A673 (cell line): ENCODE measurements around the gene PBX4. TPM values are rescaled to one million over a fixed set of nuclear protein-coding genes. Genes with fewer than 3 reads are reported as not detected.

Experiments
- BruUV-seq: library from RNA; stranded (reverse); fragments of 400-500 nt; replicated peaks from 2 replicates; lab custom pipeline; 2021; lab: Mats Ljungman, UMichigan
- CTCF ChIA-PET: fragments of 300-600 bp; sonication (Branson Sonifier 250); formaldehyde crosslinking; loops from one replicate; lab custom pipeline; 2022; ENCODE audit warnings: antibody characterized with exemption; lab: Charles Lee
- POLR2A ChIA-PET: fragments of 300-600 bp; sonication (Branson Sonifier 250); formaldehyde crosslinking; loops from one replicate; lab custom pipeline; 2022; ENCODE audit warnings: antibody characterized with exemption; ENCODE audit not compliant: low non-redundant PET; lab: Charles Lee
- DNase-seq: peaks from one replicate; pipeline ENCODE4 v3.0.0-alpha.2; 2015; ENCODE audit warnings: low spot score
- H3K27ac ChIP-seq: fragments of 200-600 bp; sonication (generic); 2 replicates; pipeline ENCODE4 v1.5.1; 2016; ENCODE audit warnings: mixed run types, low read depth, mild to moderate bottlenecking, mixed read lengths, antibody characterized with exemption, low read length; ENCODE audit not compliant: poor library complexity, severe bottlenecking
- H3K27me3 ChIP-seq: fragments of 200-600 bp; sonication (generic); replicated peaks from 2 replicates; pipeline ENCODE4 v1.6.1; 2017; ENCODE audit warnings: mixed run types, low read depth, mild to moderate bottlenecking, mixed read lengths, antibody characterized with exemption, low read length; ENCODE audit not compliant: insufficient read depth, poor library complexity
- H3K36me3 ChIP-seq: fragments of 200-600 bp; sonication (generic); 2 replicates; pipeline ENCODE4 v1.6.1; 2016; ENCODE audit warnings: mixed run types, mild to moderate bottlenecking, mixed read lengths, antibody characterized with exemption, low read length; ENCODE audit not compliant: insufficient read depth, poor library complexity, severe bottlenecking
- H3K4me1 ChIP-seq: fragments of 200-600 bp; sonication (generic); 2 replicates; pipeline ENCODE4 v1.6.1; 2017; ENCODE audit warnings: mixed run types, mild to moderate bottlenecking, mixed read lengths, antibody characterized with exemption, low read length; ENCODE audit not compliant: insufficient read depth, poor library complexity, severe bottlenecking
- H3K4me3 ChIP-seq: fragments of 200-600 bp; sonication (generic); 2 replicates; pipeline ENCODE4 v1.5.1; 2016; ENCODE audit warnings: low read depth, mixed run types, mild to moderate bottlenecking, mixed read lengths, low read length; ENCODE audit not compliant: poor library complexity, severe bottlenecking
- H3K9me3 ChIP-seq: fragments of 200-600 bp; sonication (generic); 2 replicates; pipeline ENCODE4 v1.6.1; 2016; ENCODE audit warnings: mixed run types, low read depth, mild to moderate bottlenecking, mixed read lengths, antibody characterized with exemption, low read length; ENCODE audit not compliant: poor library complexity, severe bottlenecking
- EZH2 ChIP-seq: fragments of 200-600 bp; sonication (generic); IDR thresholded peaks from 2 replicates; pipeline ENCODE4 v1.6.1; 2017; ENCODE audit warnings: borderline replicate concordance, low read depth, mild to moderate bottlenecking, mixed read lengths, antibody characterized with exemption, low read length; ENCODE audit not compliant: poor library complexity, severe bottlenecking
- intact Hi-C: fragments of 100-400 bp; cut with micrococcal nuclease; formaldehyde crosslinking; loops from one replicate; pipeline ENCODE4 v1.10.0; 2022; ENCODE audit not compliant: unreplicated experiment
- total RNA-seq: library from RNA; stranded (reverse); gene quantifications from 2 replicates; pipeline ENCODE4 v1.2.3, GENCODE V29; 2021
- TF ChIP-seq, protein P1 (sequence below): fragments of 300-800, 200-600 bp; sonication (generic); conservative IDR thresholded peaks from 2 replicates; pipeline ENCODE4 v1.5.1; 2017; ENCODE audit warnings: low read depth, mild to moderate bottlenecking, antibody characterized with exemption, low read length, moderate library complexity, mixed read lengths

Gene PBX4
- total RNA-seq, 1 experiment from 2014 or later: 3.1 TPM

- no peak for DNase-seq
- POLR2A ChIA-PET: no interaction called here
- H3K9me3 ChIP-seq: no peaks in the 10 kb centered on the region
- TF ChIP-seq EZH2: no peak
- TF ChIP-seq, protein P1, sequence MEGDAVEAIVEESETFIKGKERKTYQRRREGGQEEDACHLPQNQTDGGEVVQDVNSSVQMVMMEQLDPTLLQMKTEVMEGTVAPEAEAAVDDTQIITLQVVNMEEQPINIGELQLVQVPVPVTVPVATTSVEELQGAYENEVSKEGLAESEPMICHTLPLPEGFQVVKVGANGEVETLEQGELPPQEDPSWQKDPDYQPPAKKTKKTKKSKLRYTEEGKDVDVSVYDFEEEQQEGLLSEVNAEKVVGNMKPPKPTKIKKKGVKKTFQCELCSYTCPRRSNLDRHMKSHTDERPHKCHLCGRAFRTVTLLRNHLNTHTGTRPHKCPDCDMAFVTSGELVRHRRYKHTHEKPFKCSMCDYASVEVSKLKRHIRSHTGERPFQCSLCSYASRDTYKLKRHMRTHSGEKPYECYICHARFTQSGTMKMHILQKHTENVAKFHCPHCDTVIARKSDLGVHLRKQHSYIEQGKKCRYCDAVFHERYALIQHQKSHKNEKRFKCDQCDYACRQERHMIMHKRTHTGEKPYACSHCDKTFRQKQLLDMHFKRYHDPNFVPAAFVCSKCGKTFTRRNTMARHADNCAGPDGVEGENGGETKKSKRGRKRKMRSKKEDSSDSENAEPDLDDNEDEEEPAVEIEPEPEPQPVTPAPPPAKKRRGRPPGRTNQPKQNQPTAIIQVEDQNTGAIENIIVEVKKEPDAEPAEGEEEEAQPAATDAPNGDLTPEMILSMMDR: no peak
- no peaks in the 10 kb centered on the region for H3K27me3 ChIP-seq
- intact Hi-C loops: no loop called here
- H3K27ac ChIP-seq: no peak overlapping the region
- peaks cover 80% of the 10 kb centered on the region for H3K36me3 ChIP-seq
- H3K4me3 ChIP-seq: no peak overlapping the region
- H3K4me1 ChIP-seq: no peaks in the 10 kb centered on the region
- CTCF ChIA-PET: no interaction called here
- no TSS peak for BruUV-seq
These were observed 36.0 kb upstream of the PBX4 start for GRCh38 chr19:19654441-19654840.

- ChIA-PET POLR2A (no interaction called here), CTCF (no interaction called here)
- H3K36me3 ChIP-seq: peaks cover 78% of the 10 kb centered on the region
- H3K27ac ChIP-seq: no peak overlapping the region
- no TSS peak for BruUV-seq
- no peak overlapping the region for H3K4me3 ChIP-seq
- DNase-seq: no peak
- H3K27me3 ChIP-seq: no peaks in the 10 kb centered on the region
- intact Hi-C loops: no loop called here
- no peaks in the 10 kb centered on the region for H3K4me1 ChIP-seq
- TF ChIP-seq, protein P1: no peak
- TF ChIP-seq EZH2: no peak
- H3K9me3 ChIP-seq: no peaks in the 10 kb centered on the region
These were observed 35.2 kb upstream of the PBX4 start for GRCh38 chr19:19653597-19654147.

DNA sequence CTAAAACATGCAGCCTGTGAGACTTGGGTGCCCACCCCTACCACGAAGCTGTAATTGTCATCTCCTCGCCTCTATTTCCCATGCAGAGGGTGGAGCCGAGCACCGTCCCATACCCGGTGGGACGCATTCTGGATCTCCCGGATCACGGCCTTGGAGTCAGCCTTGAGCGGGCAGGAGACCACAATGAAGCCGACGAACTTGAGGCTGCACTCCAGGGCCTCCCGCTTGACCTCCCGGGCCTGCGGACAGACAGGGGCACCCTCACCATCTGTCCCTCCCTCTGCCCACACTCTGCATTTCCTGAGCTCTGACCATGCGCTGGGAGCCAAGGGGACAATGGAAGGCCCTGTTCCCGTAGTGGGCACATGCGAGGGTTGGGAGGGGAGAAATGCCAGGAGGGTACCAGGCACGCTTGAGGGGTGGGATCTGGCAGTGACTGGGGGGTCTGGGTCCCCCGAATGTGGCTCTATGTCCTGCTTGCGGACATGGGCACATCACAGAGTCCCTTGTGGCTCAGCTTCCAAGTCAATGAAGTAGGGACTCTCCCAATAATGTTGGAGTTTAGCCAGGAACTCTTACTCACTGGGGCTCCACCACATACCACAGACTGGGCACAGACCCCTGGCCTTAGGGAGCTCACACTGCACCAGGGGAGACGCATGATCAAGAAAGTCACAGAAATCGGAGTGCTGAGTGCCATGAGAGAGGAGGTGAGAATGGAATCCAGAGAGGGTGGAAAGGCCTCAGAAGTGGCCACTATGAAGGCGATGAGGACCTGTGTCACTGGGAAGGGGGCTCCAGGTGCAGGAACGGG is 34.2 kb upstream of the PBX4 start:
- ChIA-PET POLR2A (no interaction called here), CTCF (no interaction called here)
- no peak for DNase-seq
- intact Hi-C loops: no loop called here
- no TSS peak for BruUV-seq
- H3K4me3 ChIP-seq: no peak overlapping the region
- no peaks in the 10 kb centered on the region for H3K4me1 ChIP-seq
- TF ChIP-seq, protein P1: no peak
- no peak for TF ChIP-seq EZH2
- H3K9me3 ChIP-seq: no peaks in the 10 kb centered on the region
- H3K36me3 ChIP-seq: peaks cover 71% of the 10 kb centered on the region
- H3K27me3 ChIP-seq: no peaks in the 10 kb centered on the region
- H3K27ac ChIP-seq: no peak overlapping the region
